ENCODE results near the gene SLC25A33. TPM values are rescaled to one million over a fixed set of nuclear protein-coding genes. Genes with fewer than 3 reads are reported as not detected.

The SLC25A33 gene
- total RNA-seq, 1 donor from 2014 or later = 4.6 TPM

- peaks cover 13% of the 10 kb centered on the region for H3K4me1 Mint-ChIP-seq (ENCODE audit: low read depth, unreplicated experiment)
- H3K9me3 Mint-ChIP-seq (ENCODE audit: unreplicated experiment) = no peaks in the 10 kb centered on the region
- H3K27me3 Mint-ChIP-seq (ENCODE audit: unreplicated experiment) = no peaks in the 10 kb centered on the region
- H3K27ac Mint-ChIP-seq (ENCODE audit: unreplicated experiment) = no peak overlapping the region
- no peak for TF ChIP-seq CTCF (IDR thresholded peaks at IDR 0.05; ENCODE audit: partially characterized antibody, unreplicated experiment)
- DNase-seq = no peak
- no peaks in the 10 kb centered on the region for H3K36me3 Mint-ChIP-seq (ENCODE audit: unreplicated experiment)
- H3K4me3 Mint-ChIP-seq (ENCODE audit: unreplicated experiment) = no peak overlapping the region
Measured at GRCh38 chr1:9598316-9598700, 59.0 kb downstream of the SLC25A33 start.

GRCh38 chr1:9599741-9600140 lies 60.5 kb downstream of the SLC25A33 start:
- H3K36me3 Mint-ChIP-seq (ENCODE audit: unreplicated experiment) = no peaks in the 10 kb centered on the region
- H3K27me3 Mint-ChIP-seq (ENCODE audit: unreplicated experiment) = peaks cover 1% of the 10 kb centered on the region
- peaks cover 8% of the 10 kb centered on the region for H3K4me1 Mint-ChIP-seq (ENCODE audit: low read depth, unreplicated experiment)
- H3K9me3 Mint-ChIP-seq (ENCODE audit: unreplicated experiment) = no peaks in the 10 kb centered on the region
- DNase-seq = no peak
- H3K4me3 Mint-ChIP-seq (ENCODE audit: unreplicated experiment) = no peak overlapping the region
- H3K27ac Mint-ChIP-seq (ENCODE audit: unreplicated experiment) = no peak overlapping the region
- no peak for TF ChIP-seq CTCF (IDR thresholded peaks at IDR 0.05; ENCODE audit: partially characterized antibody, unreplicated experiment)

GRCh38 chr1:9600861-9601834 lies 61.9 kb downstream of the SLC25A33 start:
- Mint-ChIP-seq H3K27ac (ENCODE audit: unreplicated experiment) (no peak overlapping the region), H3K36me3 (ENCODE audit: unreplicated experiment) (no peaks in the 10 kb centered on the region), H3K27me3 (ENCODE audit: unreplicated experiment) (peaks cover 2% of the 10 kb centered on the region), H3K4me3 (ENCODE audit: unreplicated experiment) (no peak overlapping the region), H3K9me3 (ENCODE audit: unreplicated experiment) (no peaks in the 10 kb centered on the region), H3K4me1 (ENCODE audit: low read depth, unreplicated experiment) (peaks cover 6% of the 10 kb centered on the region)
- DNase-seq = no peak
- no peak for TF ChIP-seq CTCF (IDR thresholded peaks at IDR 0.05; ENCODE audit: partially characterized antibody, unreplicated experiment)

- DNase-seq = no peak
- no peak for TF ChIP-seq CTCF (IDR thresholded peaks at IDR 0.05; ENCODE audit: partially characterized antibody, unreplicated experiment)
- H3K27ac Mint-ChIP-seq (ENCODE audit: unreplicated experiment) = no peak overlapping the region
- H3K4me1 Mint-ChIP-seq (ENCODE audit: low read depth, unreplicated experiment) = no peaks in the 10 kb centered on the region
- H3K36me3 Mint-ChIP-seq (ENCODE audit: unreplicated experiment) = no peaks in the 10 kb centered on the region
- no peaks in the 10 kb centered on the region for H3K9me3 Mint-ChIP-seq (ENCODE audit: unreplicated experiment)
- H3K4me3 Mint-ChIP-seq (ENCODE audit: unreplicated experiment) = no peak overlapping the region
- peaks cover 2% of the 10 kb centered on the region for H3K27me3 Mint-ChIP-seq (ENCODE audit: unreplicated experiment)
Measured at GRCh38 chr1:9601942-9602793, 62.9 kb downstream of the SLC25A33 start.
